Hepatocyte (in vitro differentiated cells): Measurements from ENCODE around the gene ZSCAN30. TPM values are rescaled to one million over a fixed set of nuclear protein-coding genes. Genes with fewer than 3 reads are reported as not detected.

Source experiments
- DNase-seq: peaks from one replicate; pipeline ENCODE4 v3.0.0-alpha.2; 2016; ENCODE audit warnings: low spot score
- H2AFZ ChIP-seq: fragments of 200-600 bp; sonication (generic); 2 replicates; pipeline ENCODE4 v1.6.0; 2016; ENCODE audit warnings: antibody characterized with exemption, mild to moderate bottlenecking
- H3K27ac ChIP-seq: fragments of 200-600 bp; sonication (generic); 2 replicates; pipeline ENCODE4 v1.5.1; 2016; ENCODE audit warnings: mild to moderate bottlenecking
- H3K27me3 ChIP-seq: fragments of 200-600 bp; sonication (generic); 2 replicates; pipeline ENCODE4 v1.6.1; 2016
- H3K36me3 ChIP-seq: fragments of 200-600 bp; sonication (generic); replicated peaks from 2 replicates; pipeline ENCODE4 v1.5.1; 2016; ENCODE audit warnings: low read depth; ENCODE audit not compliant: insufficient read depth
- H3K4me1 ChIP-seq: fragments of 200-600 bp; sonication (generic); 2 replicates; pipeline ENCODE4 v1.5.1; 2016; ENCODE audit warnings: mild to moderate bottlenecking, moderate library complexity; ENCODE audit not compliant: insufficient read depth
- H3K4me2 ChIP-seq: fragments of 200-600 bp; sonication (generic); 2 replicates; pipeline ENCODE4 v1.6.0; 2016
- H3K4me3 ChIP-seq: fragments of 200-600 bp; sonication (generic); 2 replicates; pipeline ENCODE4 v1.5.1; 2016; ENCODE audit warnings: mild to moderate bottlenecking
- H3K79me2 ChIP-seq: fragments of 200-600 bp; sonication (generic); 2 replicates; pipeline ENCODE4 v1.6.0; 2017; ENCODE audit warnings: mild to moderate bottlenecking
- H3K9me2 ChIP-seq: fragments of 200-600 bp; sonication (generic); replicated peaks from 2 replicates; pipeline ENCODE4 v1.6.0; 2017; ENCODE audit warnings: mild to moderate bottlenecking; ENCODE audit not compliant: insufficient read depth
- H3K9me3 ChIP-seq: fragments of 200-600 bp; sonication (generic); 2 replicates; pipeline ENCODE4 v1.5.1; 2016; ENCODE audit warnings: low read depth, mild to moderate bottlenecking
- H4K20me1 ChIP-seq: fragments of 200-600 bp; sonication (generic); 2 replicates; pipeline ENCODE4 v1.6.0; 2016; ENCODE audit warnings: mild to moderate bottlenecking; ENCODE audit not compliant: insufficient read depth, poor library complexity, severe bottlenecking
- EZH2 ChIP-seq: fragments of 200-600 bp; sonication (generic); IDR thresholded peaks from 2 replicates; pipeline ENCODE4 v1.6.1; 2016; ENCODE audit warnings: antibody characterized with exemption, mild to moderate bottlenecking, borderline replicate concordance
- EZH2phosphoT487 ChIP-seq: fragments of 200-600 bp; sonication (generic); IDR thresholded peaks from one replicate; pipeline ENCODE4 v1.6.1; 2018; ENCODE audit warnings: antibody characterized with exemption, mild to moderate bottlenecking, low read depth, moderate library complexity; ENCODE audit not compliant: unreplicated experiment, severe bottlenecking
- WGBS: methylation state at CpG from one replicate; pipeline ENCODE4 v1.1.6; 2016; ENCODE audit warnings: low lambda C conversion rate; ENCODE audit errors: missing lambda C conversion rate; 5-methylcytosine and 5-hydroxymethylcytosine counted together
- polyA plus RNA-seq: library from polyadenylated mRNA; unstranded; fragments of >200 nt; fragmentation: Nextera tagmentation; extraction: Ambion mirVana; gene quantifications from 2 replicates; pipeline ENCODE4 v1.2.1, GENCODE V29; 2016
- total RNA-seq: library from RNA; depleted of rRNA; stranded (reverse); fragments of >200 nt; gene quantifications from 2 replicates; pipeline ENCODE4 v1.2.3, GENCODE V29; 2014
- TF ChIP-seq, protein P1 (sequence below): fragments of 200-600 bp; sonication (generic); IDR thresholded peaks from 2 replicates; pipeline ENCODE4 v1.5.1; 2016; ENCODE audit warnings: antibody characterized with exemption, mild to moderate bottlenecking; ENCODE audit not compliant: poor library complexity

ZSCAN30 gene
- total and polyA plus RNA-seq, 2 experiments from 2014 or later: 8.7 to 10.6 TPM

DNA sequence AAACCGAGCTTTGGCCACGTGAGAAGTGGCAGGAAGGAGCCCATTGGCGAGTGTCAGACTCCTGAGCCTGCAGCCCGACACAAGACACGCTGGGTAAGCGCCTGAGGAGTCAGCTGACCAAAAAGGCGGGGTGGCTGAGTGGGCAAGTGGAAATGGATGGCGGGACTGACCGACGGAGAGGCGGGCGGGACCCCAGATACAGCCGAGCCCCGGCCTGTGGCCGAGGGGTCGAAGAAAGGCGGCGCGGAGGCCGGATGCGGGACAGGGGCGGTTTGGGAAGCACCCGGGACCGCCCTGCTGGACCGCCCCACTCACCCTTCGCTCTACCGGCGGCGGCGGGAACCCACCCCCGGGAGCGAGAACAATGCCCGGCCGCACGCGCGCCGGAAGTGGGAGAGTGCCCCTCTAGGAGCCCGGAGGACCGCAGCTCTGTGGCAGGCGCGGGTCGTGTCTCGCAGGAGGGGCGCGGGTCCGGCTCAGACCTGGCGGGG, 22.8 kb downstream of the ZSCAN30 start:
- no peak overlapping the region for H3K4me3 ChIP-seq
- no peak overlapping the region for H3K4me2 ChIP-seq
- no peak for DNase-seq

DNA sequence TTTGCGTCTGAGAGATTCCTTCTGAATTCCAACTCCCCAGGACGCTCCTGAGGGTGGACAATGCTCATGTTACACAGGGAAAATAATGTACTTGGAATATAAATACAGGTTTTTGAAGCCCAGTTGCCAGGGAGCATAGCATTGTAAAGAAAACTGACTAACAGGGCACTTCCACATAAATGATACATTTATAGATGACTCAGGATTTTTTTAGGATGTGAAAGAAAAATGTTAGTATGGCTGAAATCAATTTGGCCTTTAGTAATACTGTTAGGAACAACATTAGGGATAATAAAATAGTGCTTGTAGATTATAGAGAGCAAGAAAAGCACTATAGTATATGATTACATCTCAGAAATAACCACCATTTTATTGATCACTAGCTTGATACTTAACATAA, 25.6 kb downstream of the ZSCAN30 start:
- no peaks in the 10 kb centered on the region for H3K79me2 ChIP-seq
- H2AFZ ChIP-seq: no peak overlapping the region
- H3K27ac ChIP-seq: no peak overlapping the region
- WGBS: 85% methylated on average over 2 of the region's 2 CpGs
- H3K27me3 ChIP-seq: no peaks in the 10 kb centered on the region
- H3K36me3 ChIP-seq: no peaks in the 10 kb centered on the region
- H3K4me3 ChIP-seq: no peak overlapping the region
- no peak for DNase-seq
- no peaks in the 10 kb centered on the region for H3K9me2 ChIP-seq
- no peak overlapping the region for H3K4me2 ChIP-seq
- TF ChIP-seq EZH2phosphoT487 (no peak), EZH2 (no peak)
- TF ChIP-seq, protein P1, sequence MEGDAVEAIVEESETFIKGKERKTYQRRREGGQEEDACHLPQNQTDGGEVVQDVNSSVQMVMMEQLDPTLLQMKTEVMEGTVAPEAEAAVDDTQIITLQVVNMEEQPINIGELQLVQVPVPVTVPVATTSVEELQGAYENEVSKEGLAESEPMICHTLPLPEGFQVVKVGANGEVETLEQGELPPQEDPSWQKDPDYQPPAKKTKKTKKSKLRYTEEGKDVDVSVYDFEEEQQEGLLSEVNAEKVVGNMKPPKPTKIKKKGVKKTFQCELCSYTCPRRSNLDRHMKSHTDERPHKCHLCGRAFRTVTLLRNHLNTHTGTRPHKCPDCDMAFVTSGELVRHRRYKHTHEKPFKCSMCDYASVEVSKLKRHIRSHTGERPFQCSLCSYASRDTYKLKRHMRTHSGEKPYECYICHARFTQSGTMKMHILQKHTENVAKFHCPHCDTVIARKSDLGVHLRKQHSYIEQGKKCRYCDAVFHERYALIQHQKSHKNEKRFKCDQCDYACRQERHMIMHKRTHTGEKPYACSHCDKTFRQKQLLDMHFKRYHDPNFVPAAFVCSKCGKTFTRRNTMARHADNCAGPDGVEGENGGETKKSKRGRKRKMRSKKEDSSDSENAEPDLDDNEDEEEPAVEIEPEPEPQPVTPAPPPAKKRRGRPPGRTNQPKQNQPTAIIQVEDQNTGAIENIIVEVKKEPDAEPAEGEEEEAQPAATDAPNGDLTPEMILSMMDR: no peak
- H3K9me3 ChIP-seq: no peaks in the 10 kb centered on the region
- H3K4me1 ChIP-seq: no peaks in the 10 kb centered on the region
- H4K20me1 ChIP-seq: no peaks in the 10 kb centered on the region

More for the DNA sequence above, 22.8 kb downstream of the ZSCAN30 start:
- H3K27me3 ChIP-seq: no peaks in the 10 kb centered on the region
- no peak overlapping the region for H2AFZ ChIP-seq
- H3K4me1 ChIP-seq: no peaks in the 10 kb centered on the region
- no peaks in the 10 kb centered on the region for H3K36me3 ChIP-seq
- no peak overlapping the region for H3K27ac ChIP-seq
- no peaks in the 10 kb centered on the region for H3K79me2 ChIP-seq
- H3K9me2 ChIP-seq: no peaks in the 10 kb centered on the region
- 98% methylated on average over 32 of the region's 48 CpGs for WGBS
- TF ChIP-seq EZH2phosphoT487 (no peak), EZH2 (no peak)
- TF ChIP-seq, protein P1: no peak
- H4K20me1 ChIP-seq: no peaks in the 10 kb centered on the region
- no peaks in the 10 kb centered on the region for H3K9me3 ChIP-seq

- peaks cover 11% of the 10 kb centered on the region for H3K9me3 ChIP-seq
- WGBS: 97% methylated on average over 3 of the region's 3 CpGs
- H3K27me3 ChIP-seq: no peaks in the 10 kb centered on the region
These were observed 33.1 kb downstream of the ZSCAN30 start for GRCh38 chr18:35256947-35257346.

More at GRCh38 chr18:35256947-35257346, 33.1 kb downstream of the ZSCAN30 start:
- no peak for TF ChIP-seq EZH2
- no peak for TF ChIP-seq EZH2phosphoT487
- TF ChIP-seq, protein P1: no peak
- DNase-seq: no peak
- H4K20me1 ChIP-seq: no peaks in the 10 kb centered on the region
- H3K27ac ChIP-seq: no peak overlapping the region
- no peaks in the 10 kb centered on the region for H3K79me2 ChIP-seq
- no peak overlapping the region for H3K4me3 ChIP-seq
- no peaks in the 10 kb centered on the region for H3K36me3 ChIP-seq
- no peak overlapping the region for H3K4me2 ChIP-seq
- no peaks in the 10 kb centered on the region for H3K9me2 ChIP-seq
- H2AFZ ChIP-seq: no peak overlapping the region
- H3K4me1 ChIP-seq: no peaks in the 10 kb centered on the region
